HG03025 (cell line): Measurements from ENCODE around the gene KRT9.

Source experiments
- ATAC-seq: cut with Tn5 transposase; IDR thresholded peaks from one replicate; pipeline ENCODE4 v1.9.1; 2021; ENCODE audit warnings: mild to moderate bottlenecking, moderate library complexity; ENCODE audit not compliant: unreplicated experiment, low FRiP score

Gene KRT9

DNA sequence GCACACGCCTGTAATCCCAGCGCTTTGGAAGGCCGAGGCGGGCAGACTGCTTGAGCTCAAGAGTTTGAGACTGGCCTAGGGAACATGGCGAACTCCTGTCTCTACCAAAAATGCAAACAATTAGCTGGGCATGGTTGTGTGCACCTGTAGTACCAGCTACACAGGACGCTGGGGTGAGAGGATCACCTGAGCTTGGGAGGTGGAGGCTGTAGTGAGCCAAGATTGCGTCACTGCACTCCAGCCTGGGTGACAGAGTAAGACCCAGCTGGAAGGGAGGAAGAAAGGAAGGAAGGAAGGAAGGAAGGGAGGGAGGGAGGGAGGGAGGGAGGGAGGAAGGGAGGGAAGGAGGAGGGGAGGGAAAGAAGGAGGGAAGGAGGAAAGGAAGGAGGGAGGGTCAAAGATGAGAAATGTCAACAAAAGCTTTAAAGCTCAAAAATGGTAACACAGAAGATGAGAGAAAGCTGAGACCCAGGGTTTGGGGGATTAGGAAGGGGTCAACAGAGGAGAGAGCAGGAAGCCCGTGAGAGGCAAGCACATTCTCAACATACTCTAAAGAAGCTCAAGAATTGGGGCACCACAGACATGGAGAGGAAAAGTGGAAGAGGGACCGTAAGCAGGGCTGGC, 38.8 kb downstream of the KRT9 start:
- ATAC-seq = no peak

DNA sequence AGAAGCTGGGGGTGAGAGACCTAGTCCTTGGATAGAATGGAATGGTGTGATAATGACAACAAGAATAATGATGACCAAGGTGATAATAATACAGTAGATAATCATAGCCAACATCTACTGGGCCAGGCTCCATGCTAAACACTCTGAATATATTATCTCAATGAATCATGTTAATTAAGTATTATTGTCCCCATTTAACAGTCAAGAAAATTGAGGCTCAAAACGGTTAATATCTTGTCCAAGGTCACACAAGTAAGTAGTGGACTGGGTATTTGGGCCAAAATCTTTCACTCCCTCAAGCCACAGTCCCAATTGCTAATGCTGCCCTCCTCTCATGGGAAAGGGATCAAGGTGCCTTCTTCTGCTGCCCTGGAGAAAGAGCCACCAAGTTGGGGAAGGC, 39.9 kb downstream of the KRT9 start:
- ATAC-seq = no peak

DNA sequence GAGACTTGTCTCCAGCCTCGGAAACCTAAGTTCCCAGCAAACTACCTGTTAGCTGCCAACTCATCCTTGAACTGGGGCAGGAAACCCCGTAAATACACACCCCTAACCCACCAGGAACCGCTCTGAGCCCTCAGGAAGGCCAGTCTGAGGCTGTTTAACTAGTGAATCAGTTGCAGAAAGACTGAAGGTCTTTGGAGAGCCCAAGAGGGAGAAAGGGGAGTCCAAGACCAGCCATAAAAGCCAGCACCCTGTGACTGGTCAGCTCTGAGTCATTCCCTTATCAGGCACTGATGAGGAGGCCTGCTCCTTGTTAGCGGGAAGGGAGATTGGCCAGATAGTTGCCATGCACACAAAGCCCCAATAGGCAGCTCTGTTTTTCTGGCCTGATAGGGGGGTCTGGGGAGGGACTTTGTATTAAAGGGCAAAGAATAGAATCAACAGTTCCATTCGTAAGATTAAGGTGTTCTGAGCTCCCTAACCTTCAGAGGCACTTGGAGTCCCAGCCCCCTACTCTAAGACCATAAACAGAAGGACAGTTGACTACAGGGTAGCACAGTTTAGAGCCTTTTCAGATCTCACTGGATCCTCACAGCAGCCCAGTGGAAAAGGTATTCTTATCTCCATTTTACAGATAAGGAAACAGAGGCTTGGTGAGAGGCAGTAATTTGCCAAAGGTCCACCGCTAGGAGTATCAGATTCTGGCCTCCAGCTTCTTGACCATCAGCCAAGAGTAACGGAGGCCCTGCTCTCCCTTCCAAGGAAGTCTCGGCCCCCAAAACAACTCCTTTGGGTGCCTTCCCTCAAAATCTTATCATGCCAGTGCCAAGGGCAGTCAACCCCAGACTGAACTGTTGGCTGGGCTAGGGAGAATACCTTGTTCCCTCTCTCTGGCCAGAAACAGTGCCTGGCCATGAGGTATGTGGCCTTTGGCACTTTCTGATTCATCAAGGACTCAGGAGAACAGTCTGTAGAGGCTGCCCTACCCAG, 41.5 kb downstream of the KRT9 start:
- ATAC-seq = no peak

DNA sequence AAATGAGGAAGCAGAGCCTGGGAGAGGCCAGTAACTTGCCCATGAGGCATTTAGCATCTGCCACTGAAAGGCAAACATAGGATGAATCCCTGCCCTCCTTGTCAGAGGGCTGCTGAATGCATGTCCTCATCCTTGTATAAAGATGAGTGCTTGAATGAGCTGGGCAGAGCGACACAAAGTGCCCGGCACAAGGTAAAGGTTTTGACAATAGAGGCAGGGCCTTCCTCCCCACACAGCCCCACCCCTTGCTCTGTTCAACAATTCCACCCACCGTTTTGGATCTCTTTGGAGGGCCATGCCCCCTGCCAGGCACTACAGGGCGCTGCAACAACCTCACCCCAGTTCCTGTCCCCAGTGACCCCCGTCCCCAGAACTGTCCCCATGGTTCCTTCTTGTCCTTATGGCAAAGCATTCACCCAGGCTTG, 42.4 kb downstream of the KRT9 start:
- no peak for ATAC-seq

DNA sequence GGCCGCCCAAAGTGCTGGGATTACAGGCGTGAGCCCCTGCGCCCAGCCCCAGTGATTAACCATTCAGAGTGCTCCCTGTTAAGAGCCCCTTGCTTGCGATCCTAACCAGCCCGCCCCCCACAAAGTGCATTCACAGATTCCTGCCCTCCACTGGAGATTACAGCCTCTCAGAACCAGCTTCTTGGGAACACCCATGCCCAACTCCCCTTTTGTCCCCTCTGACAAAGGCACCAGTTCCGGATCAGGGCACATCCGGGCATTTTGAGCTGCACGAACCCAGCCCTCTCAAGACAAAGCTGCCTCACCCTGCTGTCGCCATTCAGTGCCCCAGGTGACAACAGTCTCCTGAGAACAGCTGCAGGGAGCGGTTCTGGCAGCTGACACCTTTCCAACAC, 42.9 kb downstream of the KRT9 start:
- no peak for ATAC-seq

DNA sequence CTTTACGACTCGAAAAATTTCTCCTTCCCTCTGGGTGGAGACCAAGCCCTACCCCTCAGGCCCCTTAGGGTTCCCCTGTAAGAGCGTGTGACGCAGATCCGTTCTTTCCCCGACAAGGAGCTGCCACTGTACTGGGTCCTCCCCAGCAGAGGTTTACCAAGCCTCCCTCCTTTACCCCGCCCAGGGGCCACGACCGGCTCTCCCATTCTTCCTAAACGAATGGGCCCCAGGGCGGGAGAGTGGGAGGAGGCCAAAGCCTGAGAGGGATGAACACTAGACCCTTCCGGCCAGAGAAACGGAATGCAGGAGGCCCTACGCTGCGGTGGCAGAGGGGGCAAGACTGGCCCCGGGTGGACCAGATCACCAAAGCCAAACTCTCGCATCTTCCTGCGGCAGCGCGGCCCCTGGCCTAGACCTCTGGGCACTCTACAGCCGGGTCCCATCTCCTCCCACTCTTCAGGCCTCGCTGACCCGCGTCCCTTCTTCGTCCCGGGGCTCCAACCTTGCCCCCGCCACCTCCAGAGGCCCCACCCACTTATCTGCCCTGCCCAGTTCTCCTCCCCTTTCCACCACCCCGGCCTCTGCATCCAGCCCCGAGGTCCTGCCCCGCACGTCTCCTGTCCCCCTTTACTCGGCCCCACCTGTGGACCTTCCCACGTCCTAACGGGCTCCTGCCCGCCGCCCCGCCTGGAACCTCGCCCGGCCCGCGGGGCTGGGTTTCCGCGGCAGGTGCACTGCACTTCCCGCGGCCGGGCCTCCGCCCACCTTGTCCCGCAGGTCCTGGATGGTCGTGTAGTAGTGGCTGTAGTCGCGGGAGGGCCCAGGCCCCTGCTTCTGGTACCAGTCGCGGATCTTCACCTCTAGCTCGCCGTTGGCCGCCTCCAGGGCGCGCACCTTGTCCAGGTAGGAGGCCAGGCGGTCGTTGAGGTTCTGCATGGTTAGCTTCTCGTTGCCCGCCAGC, 44.5 kb downstream of the KRT9 start:
- no peak for ATAC-seq

DNA sequence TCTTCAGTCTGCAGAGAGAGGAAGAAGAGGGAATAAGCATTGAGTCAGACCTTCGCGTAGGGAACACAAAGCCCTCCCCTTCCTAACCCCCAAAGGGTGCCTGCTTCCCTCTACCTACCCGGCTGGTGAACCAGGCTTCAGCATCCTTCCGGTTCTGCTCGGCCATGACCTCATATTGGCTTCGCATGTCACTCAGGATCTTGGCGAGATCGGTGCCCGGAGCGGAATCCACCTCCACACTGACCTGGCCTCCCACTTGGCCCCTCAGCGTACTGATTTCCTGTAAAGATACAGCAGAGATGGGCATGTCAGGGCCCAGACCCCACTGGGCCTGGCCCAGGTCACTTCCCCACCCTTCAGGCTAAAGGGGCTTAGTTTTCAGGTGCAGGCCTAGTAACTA, 47.6 kb downstream of the KRT9 start:
- no peak for ATAC-seq

DNA sequence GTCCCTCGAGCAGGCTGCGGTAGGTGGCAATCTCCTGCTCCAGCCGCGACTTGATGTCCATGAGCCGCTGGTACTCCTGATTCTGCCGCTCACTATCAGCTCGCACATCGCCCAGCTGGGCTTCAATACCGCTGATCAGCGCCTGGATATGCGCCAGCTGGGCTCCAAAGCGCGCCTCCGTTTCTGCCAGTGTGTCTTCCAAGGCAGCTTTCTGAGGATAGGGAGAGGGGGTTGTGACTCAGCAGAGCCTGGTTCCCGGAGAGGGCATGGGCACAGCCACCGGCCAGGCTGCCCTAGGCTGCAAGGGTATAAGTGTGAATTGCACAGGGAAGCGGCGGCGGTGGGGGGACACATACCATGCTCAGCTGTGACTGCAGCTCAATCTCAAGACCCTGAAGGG, 48.1 kb downstream of the KRT9 start:
- no peak for ATAC-seq

DNA sequence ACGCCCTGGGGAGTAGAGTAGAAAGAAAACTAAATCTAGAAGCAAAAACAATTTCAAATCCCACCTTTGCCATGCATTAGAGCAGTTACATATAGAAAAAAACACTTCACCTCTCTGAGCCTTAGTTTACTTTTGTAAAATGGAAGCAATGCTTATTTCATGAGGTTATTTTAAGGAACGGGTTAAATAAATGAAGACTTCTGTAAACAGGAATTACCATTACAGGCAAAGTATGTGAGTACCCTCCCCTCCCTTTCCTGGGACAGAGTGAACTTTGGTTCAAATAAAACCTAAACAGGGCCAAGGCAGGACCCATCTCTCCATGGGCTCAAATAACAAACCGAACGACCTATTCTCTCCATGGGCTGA, 48.6 kb downstream of the KRT9 start:
- ATAC-seq = no peak

DNA sequence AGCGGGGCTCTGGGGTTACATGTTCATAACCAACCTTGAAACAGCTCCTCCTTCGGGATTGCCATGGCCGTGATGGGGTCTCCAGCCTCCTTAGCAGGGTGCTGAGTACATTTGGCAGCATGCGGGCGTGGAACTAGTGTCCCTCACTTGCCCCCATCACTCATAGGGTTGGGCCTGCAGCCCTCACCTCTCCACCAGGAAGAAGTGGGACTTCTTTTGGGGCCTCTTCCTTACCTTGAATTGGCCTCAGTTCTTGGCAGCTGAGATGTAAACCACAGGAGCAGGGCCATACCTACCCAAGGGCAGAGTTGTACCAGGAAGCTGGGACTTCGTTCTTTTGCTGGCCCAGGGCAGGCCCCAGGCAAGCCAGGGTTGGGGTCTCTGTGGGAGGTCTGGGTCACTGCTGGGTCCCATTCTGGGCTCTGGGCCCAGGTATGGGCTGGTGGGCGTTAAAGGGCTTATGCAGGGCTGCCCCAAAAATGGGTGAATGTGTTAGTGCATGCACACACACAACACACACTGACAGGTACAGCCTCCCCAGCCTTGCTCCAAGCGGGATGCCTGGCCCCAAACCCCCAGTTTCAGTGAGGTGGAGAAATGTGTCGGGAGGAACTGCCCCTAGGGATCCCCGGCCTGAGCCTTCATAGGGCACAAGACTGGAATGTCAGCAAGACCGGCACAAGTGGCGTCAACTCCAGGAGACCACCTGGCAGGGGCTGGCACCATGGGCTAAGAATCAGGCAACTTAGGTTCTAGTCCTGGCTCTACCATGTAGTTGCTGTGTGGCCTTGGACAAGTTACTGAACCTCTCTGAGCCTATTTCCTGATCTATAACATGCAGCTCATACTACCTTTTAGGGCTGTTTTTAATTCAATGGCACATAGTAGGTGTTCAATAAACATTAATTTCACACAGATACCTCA, 49.3 kb downstream of the KRT9 start:
- no peak for ATAC-seq

DNA sequence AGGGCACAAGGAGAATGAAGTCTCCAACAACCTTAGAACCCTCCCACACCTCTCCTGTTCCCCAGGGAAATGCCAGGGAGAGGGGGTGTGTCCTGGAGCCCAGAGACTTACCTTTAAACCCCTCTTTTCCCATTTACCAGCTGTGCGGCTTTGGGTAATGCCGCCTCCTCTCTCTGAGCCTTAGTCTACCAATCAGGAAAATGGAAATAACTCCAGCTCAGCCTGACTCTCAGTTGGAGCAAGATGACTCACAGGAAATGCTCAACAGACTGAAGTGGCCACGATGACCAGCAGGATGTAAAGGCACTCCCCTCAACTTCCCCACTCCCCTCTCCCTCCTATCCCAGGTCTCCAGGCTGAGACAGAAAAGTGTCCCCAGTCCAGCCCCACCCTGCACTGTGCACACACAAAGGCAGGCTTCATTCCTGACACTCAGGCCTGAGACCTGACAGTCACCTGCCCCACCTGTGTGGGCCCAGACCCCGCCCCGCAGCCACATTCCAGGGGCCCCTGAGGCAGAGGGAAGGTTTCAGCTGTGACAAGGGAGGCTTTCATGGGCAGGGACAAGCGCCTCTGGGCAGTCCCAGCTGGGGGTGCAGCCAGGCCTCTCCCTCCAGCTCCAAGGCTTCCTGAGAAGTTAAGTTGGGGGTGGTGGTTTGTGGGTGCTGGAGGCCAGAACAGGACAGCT, 50.1 kb downstream of the KRT9 start:
- no peak for ATAC-seq

DNA sequence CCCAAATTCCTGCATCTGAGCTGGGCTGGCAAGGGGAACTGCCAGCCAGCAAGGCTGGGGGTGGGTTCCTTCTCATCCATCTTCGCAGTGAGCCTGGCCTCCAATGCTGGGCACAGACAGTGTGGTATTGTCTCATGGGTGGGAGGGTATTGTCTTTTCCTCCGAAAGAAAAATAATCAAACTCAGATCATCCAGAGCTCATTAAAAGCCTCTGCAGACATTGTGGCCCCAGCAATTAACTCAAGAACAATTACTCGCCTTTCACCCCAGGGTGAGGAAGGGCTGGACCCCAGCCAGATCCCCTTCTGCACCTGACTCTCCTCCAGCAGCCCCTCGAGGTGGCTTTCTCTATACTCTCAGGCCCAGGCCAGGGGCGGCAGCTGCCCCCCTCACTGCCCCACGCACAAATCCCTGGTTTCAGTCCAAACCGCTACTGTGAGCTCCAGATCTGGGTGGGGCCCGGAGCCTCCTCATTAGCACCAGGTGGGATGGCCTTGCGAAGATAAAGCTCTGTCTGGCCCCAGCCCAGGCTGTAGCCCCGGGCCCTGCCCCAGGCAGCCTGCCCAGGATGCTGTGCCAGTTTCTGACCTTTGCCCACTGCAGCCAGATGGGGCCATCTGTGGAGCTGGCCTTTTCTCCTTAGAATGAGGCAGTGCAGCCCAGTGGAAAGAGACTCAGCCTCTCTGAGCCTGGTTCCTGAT, 50.9 kb downstream of the KRT9 start:
- no peak for ATAC-seq

DNA sequence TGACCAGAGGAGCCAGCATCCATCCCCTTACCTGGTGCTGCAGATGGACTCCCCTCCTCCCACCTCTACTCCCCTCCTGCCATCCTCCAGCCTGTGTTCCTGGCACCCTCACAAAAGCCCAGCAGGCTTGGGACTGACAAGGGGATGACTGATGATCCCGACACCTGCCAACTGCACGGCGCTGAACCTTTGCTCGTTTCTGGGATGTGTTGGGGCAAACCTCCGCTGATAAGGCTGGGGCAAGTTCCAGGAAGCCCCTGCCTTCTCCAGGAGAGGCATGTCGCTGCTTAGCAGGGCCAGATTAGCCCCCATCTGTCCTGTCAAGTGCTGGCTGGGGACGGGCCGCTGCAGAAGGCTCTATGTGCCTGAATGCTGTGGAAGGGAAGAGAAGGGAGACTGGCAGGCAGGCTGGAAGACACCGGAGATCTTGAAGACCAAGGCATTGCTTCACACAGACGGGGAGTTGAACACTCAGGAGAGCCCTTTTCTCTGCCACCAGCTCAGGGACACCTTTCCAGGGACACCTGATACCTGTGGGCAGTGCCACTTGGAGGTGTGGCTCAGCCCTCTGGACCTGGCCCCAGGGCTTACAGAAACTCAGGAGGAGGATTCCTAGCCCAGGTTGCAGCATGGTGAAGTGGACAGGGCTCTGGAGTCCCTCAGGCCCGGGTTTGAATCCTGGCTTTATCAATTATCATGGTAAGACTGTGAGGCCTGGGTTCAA, 52.2 kb downstream of the KRT9 start:
- ATAC-seq = no peak

DNA sequence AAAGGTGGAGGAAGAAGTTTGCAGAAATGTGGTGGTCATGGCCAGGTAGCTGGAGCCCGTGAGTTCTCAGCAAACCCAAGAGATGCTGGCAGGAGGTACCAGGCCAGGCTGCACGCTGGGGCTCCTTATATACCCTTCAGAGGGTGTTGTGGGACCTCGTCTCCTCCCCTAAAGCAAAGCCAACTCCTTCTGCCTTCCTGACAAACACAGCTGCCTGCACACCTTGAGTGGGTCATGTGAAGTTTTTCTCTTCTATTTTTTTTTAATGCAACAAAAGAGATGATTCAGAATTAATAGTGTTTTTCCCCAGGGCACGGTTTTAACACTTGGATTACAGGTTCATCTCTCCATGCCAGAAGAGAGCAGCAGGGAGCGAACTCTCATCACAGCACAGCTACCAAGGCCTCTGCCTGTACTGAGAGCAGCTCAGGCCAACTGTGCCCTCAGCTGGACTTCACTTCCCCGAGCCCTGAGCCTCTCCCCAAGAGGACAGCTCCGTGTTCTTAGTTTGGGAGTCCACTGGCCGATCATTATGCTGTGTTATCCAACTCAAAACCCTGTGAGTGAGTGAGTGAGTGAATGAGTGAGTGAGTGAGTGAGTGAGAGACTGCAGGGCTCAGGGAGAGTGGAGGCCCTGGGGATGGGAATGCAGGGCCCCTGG, 52.9 kb downstream of the KRT9 start, which contains the start of gene KRT15:
TSS of gene KRT15 (minus strand) at position 102 of the 661 bp plus-strand sequence. CDS start at position 39, 63 bp downstream.
- ATAC-seq = no peak

DNA sequence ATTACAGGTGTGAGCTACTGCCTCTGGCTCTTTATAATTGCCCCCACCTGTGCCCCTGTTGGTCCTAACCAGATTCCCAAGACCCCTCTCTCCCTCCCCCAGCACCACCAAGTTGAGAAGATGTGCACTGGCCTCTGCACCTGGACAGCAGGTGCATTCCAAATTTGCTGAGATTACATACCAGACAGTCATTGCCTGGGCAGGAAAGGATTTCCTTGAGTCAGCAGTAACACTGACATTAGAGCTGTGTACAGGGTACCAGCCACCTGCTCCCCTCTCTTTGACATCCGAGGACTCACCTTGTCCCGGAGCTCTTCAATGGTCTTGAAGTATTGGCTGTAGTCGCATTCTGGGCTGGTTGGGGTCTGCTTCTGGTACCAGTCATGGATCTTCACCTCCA, 53.8 kb downstream of the KRT9 start:
- ATAC-seq = no peak

DNA sequence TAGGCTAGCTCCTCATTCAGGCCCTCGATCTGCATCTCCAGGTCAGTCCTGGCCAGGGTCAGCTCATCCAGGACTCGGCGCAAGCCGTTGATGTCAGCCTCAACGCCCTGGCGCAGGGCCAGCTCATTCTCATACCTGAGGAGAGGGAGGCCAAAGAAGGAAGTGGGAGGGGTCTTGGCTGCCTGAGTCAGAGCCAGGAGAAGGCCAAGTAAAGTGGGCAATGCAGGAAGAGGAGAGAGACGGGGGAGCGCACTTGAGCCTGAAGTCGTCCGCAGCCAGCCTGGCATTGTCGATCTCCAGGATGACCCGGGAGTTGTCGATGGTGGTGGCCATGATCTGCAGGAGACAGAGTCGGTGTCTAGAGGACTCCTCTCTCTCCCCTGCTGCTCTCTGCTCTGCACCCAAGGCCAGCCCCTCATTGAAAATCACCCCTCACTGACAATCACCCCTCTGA, 55.0 kb downstream of the KRT9 start:
- ATAC-seq = no peak

DNA sequence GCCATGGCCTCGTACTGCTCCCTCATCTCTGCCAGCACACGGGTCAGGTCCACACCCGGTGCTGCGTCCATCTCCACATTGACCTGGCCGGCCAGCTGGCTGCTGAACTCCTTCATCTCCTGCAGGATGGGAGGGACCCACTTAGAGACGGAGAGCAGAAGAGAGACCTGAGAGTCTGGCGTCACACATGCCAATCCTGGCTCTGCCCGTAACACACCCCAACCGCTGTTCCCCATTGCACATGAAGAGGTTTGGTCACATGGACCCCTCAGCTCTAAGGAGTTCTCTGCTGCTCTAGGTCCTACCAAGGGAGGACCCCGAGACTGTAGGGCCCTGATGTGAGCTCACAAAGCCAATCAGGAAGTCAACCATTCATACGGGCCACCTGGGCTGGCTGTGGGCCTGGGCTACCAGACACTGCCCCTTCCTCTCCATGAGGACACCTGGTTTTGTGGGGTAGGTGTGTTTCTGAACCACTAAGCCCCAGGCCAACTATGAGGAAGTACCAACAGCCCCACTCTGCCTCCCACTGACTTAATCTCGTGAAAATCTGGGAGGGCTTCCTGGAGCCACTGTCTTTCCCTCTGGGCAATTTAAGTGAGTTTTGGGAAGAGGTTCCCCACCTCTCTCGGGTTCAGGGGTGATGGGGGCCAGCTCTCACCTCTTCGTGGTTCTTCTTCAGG, 55.6 kb downstream of the KRT9 start:
- ATAC-seq = no peak
